Measurements from ENCODE around the gene TPM1. TPM values are rescaled to one million over a fixed set of nuclear protein-coding genes. Genes with fewer than 3 reads are reported as not detected.

The TPM1 gene
- total RNA-seq, 1 experiment from 2014 or later = 298 TPM

DNA sequence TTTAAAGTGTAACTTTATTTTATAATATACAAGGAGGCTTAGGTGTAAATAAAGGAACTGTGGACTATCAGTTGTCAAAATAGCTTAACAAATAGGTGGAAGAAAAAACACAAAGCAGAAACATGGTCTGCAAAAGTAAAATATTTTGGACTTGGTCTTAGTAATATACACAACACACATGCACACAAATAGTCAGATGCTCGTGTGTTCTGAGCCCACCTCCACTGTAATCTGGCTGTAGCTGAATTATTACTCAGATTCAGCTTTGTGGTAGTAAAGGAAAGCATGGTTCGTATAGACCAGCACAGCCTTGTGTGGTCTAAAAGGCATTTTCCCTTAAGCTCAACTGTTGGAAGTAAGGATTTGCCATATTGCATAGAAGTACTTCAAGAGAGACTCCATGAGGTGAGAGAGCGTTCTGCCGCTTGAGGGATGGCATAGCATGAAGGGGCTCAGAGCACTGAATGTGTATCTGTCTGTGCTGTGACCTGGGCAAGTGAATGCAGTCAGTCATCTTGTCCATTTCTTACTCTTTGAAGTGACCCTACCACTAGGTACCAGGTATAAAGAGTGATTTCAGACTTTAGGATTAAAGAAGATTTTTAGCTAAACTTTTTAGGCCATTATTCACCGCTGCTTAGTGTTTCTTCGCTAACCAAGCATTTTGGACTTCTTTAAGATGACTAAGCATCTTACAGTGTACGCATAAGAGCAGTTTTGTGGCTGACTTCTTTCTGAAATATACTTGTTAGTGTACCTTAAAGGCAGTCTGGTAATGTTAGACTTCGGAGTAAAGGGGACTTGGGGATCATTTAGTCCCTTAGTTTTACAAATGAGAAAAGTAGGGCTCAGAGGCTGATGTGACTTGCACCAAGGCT, 15.2 kb downstream of the TPM1 start:
- intact Hi-C loops (cut with micrococcal nuclease; ENCODE audit: unreplicated experiment) = no loop called here
- TF ChIP-seq, protein P1, sequence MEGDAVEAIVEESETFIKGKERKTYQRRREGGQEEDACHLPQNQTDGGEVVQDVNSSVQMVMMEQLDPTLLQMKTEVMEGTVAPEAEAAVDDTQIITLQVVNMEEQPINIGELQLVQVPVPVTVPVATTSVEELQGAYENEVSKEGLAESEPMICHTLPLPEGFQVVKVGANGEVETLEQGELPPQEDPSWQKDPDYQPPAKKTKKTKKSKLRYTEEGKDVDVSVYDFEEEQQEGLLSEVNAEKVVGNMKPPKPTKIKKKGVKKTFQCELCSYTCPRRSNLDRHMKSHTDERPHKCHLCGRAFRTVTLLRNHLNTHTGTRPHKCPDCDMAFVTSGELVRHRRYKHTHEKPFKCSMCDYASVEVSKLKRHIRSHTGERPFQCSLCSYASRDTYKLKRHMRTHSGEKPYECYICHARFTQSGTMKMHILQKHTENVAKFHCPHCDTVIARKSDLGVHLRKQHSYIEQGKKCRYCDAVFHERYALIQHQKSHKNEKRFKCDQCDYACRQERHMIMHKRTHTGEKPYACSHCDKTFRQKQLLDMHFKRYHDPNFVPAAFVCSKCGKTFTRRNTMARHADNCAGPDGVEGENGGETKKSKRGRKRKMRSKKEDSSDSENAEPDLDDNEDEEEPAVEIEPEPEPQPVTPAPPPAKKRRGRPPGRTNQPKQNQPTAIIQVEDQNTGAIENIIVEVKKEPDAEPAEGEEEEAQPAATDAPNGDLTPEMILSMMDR (IDR thresholded peaks at IDR 0.05) = no peak
- TF ChIP-seq SIN3A (IDR thresholded peaks at IDR 0.05; ENCODE audit: borderline replicate concordance, insufficient read depth, low read depth, low read length) = no peak
- TF ChIP-seq TCF7L2 (IDR thresholded peaks at IDR 0.05; ENCODE audit: low read depth, low read length) = no peak
- no peak for TF ChIP-seq POLR2AphosphoS5 (IDR thresholded peaks at IDR 0.05; ENCODE audit: low read depth, low read length)
- TF ChIP-seq, protein P2, sequence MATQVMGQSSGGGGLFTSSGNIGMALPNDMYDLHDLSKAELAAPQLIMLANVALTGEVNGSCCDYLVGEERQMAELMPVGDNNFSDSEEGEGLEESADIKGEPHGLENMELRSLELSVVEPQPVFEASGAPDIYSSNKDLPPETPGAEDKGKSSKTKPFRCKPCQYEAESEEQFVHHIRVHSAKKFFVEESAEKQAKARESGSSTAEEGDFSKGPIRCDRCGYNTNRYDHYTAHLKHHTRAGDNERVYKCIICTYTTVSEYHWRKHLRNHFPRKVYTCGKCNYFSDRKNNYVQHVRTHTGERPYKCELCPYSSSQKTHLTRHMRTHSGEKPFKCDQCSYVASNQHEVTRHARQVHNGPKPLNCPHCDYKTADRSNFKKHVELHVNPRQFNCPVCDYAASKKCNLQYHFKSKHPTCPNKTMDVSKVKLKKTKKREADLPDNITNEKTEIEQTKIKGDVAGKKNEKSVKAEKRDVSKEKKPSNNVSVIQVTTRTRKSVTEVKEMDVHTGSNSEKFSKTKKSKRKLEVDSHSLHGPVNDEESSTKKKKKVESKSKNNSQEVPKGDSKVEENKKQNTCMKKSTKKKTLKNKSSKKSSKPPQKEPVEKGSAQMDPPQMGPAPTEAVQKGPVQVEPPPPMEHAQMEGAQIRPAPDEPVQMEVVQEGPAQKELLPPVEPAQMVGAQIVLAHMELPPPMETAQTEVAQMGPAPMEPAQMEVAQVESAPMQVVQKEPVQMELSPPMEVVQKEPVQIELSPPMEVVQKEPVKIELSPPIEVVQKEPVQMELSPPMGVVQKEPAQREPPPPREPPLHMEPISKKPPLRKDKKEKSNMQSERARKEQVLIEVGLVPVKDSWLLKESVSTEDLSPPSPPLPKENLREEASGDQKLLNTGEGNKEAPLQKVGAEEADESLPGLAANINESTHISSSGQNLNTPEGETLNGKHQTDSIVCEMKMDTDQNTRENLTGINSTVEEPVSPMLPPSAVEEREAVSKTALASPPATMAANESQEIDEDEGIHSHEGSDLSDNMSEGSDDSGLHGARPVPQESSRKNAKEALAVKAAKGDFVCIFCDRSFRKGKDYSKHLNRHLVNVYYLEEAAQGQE (IDR thresholded peaks at IDR 0.05; ENCODE audit: insufficient read depth in 1 of 2, low read depth in 2 of 2, low read length in 1 of 2) = no peak
- BruUV-seq (replicated peaks) = no TSS peak
- Histone ChIP-seq H3K27me3 (ENCODE audit: control insufficient read depth, insufficient read depth, low read length) (no peaks in the 10 kb centered on the region), H3K9me3 (ENCODE audit: control insufficient read depth, insufficient read depth, low read depth, low read length) (no peaks in the 10 kb centered on the region), H3K36me3 (ENCODE audit: control insufficient read depth, insufficient read depth, low read length) (peaks cover 32% of the 10 kb centered on the region), H3K4me3 (ENCODE audit: low read depth in 2 of 2, low read length in 2 of 2) (no peak overlapping the region), H3K4me1 (ENCODE audit: control insufficient read depth, insufficient read depth, low read length) (peaks cover 31% of the 10 kb centered on the region), H3K27ac (ENCODE audit: low read length) (no peak overlapping the region; the same call in 1 of the 2 replicates)
- no peak for DNase-seq (ENCODE audit: low read depth, low spot score)
- ATAC-seq = no peak
- in situ Hi-C loops (cut with HindIII; ENCODE audit: low pct_unique_long_range_greater_than_20kb, low sequenced_read_pairs) = no loop called here
- POLR2A ChIA-PET = no interaction called here
- CTCF ChIA-PET = interaction anchor here (0.5 to 0.6 kb wide), 2 partner anchors 82 to 99 kb away, joined by 3 read pairs; no protein-coding TSS in a partner anchor

DNA sequence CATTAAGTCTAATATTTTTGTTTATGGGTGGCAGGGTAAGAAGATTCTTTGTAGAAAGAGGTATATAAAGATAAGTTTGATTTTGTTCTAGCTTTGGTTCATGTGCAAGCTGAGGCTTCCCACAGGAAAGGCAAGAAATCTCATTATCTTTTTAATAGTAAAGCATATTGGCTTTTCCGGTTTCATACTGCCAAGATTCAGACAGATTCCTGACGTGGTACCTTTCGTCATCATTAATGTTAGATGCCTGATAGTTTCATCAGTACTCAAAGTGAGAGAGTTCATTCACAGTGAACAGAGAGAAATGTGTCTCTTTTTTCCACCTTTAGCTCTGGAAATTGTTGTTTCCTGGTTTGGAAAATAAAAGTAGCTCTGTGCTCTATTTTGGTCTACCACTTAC, 16.5 kb downstream of the TPM1 start:
- Histone ChIP-seq H3K27me3 (ENCODE audit: control insufficient read depth, insufficient read depth, low read length) (no peaks in the 10 kb centered on the region), H3K9me3 (ENCODE audit: control insufficient read depth, insufficient read depth, low read depth, low read length) (no peaks in the 10 kb centered on the region), H3K36me3 (ENCODE audit: control insufficient read depth, insufficient read depth, low read length) (peaks cover 42% of the 10 kb centered on the region), H3K4me3 (ENCODE audit: low read depth in 2 of 2, low read length in 2 of 2) (no peak overlapping the region), H3K4me1 (ENCODE audit: control insufficient read depth, insufficient read depth, low read length) (peaks cover 17% of the 10 kb centered on the region), H3K27ac (ENCODE audit: low read length) (no peak overlapping the region)
- POLR2A ChIA-PET = no interaction called here
- BruUV-seq (replicated peaks) = no TSS peak
- TF ChIP-seq, protein P2 (IDR thresholded peaks at IDR 0.05; ENCODE audit: insufficient read depth in 1 of 2, low read depth in 2 of 2, low read length in 1 of 2) = no peak
- no peak for TF ChIP-seq SIN3A (IDR thresholded peaks at IDR 0.05; ENCODE audit: borderline replicate concordance, insufficient read depth, low read depth, low read length)
- no peak for TF ChIP-seq POLR2AphosphoS5 (IDR thresholded peaks at IDR 0.05; ENCODE audit: low read depth, low read length)
- no peak for TF ChIP-seq TCF7L2 (IDR thresholded peaks at IDR 0.05; ENCODE audit: low read depth, low read length)
- TF ChIP-seq, protein P1 (IDR thresholded peaks at IDR 0.05) = no peak
- CTCF ChIA-PET = no interaction called here
- ATAC-seq = no peak
- in situ Hi-C loops (cut with HindIII; ENCODE audit: low pct_unique_long_range_greater_than_20kb, low sequenced_read_pairs) = no loop called here
- intact Hi-C loops (cut with micrococcal nuclease; ENCODE audit: unreplicated experiment) = no loop called here
- DNase-seq (ENCODE audit: low read depth, low spot score) = no peak

Data from Panc1 (cell line).